Activated CD8-positive, alpha-beta T cell treated with anti-CD3 and anti-CD28 coated beads for 36 hours (primary cell): ENCODE results near the gene TMCC1. TPM values are rescaled to one million over a fixed set of nuclear protein-coding genes. Genes with fewer than 3 reads are reported as not detected.
A peak's percentile ranks its signal among the peaks of the same experiment; 100 is the strongest.

Experiments used
- ATAC-seq: fragments of 200-7000 bp; cut with Tn5 transposase; one replicate; pipeline ENCODE4 v1.10.0; 2021; ENCODE audit warnings: mild to moderate bottlenecking, moderate library complexity
- CTCF ChIA-PET: fragments of 350-600 bp; sonication (Branson Sonifier 250); formaldehyde crosslinking; loops from one replicate; lab custom pipeline; 2021; ENCODE audit warnings: antibody characterized with exemption; lab: Charles Lee
- POLR2A ChIA-PET: fragments of 350-600 bp; sonication (Branson Sonifier 250); formaldehyde crosslinking; loops from one replicate; lab custom pipeline; 2021; ENCODE audit warnings: antibody characterized with exemption; lab: Charles Lee
- DNase-seq: peaks from one replicate; pipeline ENCODE4 v3.0.0-alpha.2; 2020
- H3K27ac Mint-ChIP-seq: one replicate; pipeline ENCODE4 v1.8.0; 2021; ENCODE audit warnings: mild to moderate bottlenecking, mixed read lengths
- H3K27me3 Mint-ChIP-seq: one replicate; pipeline ENCODE4 v1.8.0; 2021; ENCODE audit warnings: mixed read lengths
- H3K36me3 Mint-ChIP-seq: one replicate; pipeline ENCODE4 v1.8.0; 2021; ENCODE audit warnings: low read depth, mixed read lengths
- H3K4me1 Mint-ChIP-seq: one replicate; pipeline ENCODE4 v1.8.0; 2021; ENCODE audit warnings: low read depth, mixed read lengths
- H3K4me3 Mint-ChIP-seq: one replicate; pipeline ENCODE4 v1.8.0; 2021; ENCODE audit warnings: mild to moderate bottlenecking, moderate library complexity, mixed read lengths
- H3K9me3 Mint-ChIP-seq: one replicate; pipeline ENCODE4 v1.8.0; 2021; ENCODE audit warnings: mixed read lengths
- CTCF ChIP-seq: fragments of 200-600 bp; IDR thresholded peaks from one replicate; pipeline ENCODE4 v1.8.0; 2022; ENCODE audit warnings: antibody characterized with exemption, mild to moderate bottlenecking
- intact Hi-C: fragments of 100-400 bp; cut with micrococcal nuclease; formaldehyde crosslinking; loops from one replicate; pipeline ENCODE4 v1.10.0; 2022
- total RNA-seq, 2 experiments: library from RNA; stranded (reverse); gene quantifications; one replicate each; pipeline ENCODE4 v1.2.3, GENCODE V29; 2021

The TMCC1 gene
- total RNA-seq, 2 experiments from 2014 or later = 14.1 to 18.0 TPM

- Mint-ChIP-seq H3K9me3 (no peaks in the 10 kb centered on the region), H3K27ac (no peak overlapping the region), H3K27me3 (no peaks in the 10 kb centered on the region), H3K36me3 (peaks cover 7% of the 10 kb centered on the region), H3K4me3 (no peak overlapping the region), H3K4me1 (no peaks in the 10 kb centered on the region)
- no peak for DNase-seq
- TF ChIP-seq CTCF = no peak
- no peak for ATAC-seq
- CTCF ChIA-PET = no interaction called here
- POLR2A ChIA-PET = no interaction called here
- intact Hi-C loops = no loop called here
These were observed 221.1 kb downstream of the TMCC1 start for GRCh38 chr3:129672412-129672811.

DNA sequence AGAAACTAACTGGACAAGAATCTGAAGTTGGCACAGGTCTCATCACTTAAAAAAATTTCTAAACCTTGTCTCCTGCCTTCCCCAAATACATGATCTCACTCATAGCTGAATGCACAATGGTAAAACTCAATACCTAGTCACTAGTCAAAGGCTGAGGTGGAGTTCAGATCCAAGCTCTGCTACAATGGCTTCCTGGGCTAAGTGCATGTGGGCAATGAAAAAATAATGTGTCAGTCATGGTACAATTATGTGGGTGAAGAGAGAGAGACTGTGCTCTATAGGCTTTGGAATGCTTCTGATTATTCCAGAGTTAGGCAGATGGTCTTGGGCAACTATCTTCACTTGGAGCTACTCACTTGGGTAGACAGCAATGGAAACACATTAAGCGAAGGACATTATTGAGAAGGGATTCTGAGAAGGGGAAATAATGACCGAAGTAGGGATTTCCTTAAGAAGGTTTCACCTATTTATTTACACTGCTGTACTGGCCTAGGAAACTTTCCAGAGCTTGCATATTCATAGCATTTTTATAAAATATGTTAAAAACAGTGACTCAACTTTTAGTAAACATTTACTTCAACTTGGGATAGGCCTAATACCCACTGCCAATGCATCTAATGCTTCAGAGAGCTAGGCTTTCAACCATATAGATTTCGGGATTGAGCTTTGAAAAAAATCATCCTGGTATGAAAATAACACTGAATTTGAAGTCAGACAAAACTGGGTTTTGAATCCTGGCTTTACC, 228.3 kb downstream of the TMCC1 start:
- CTCF ChIA-PET = interaction anchor here (0.6 to 2.0 kb wide), 7 partner anchors 11 to 269 kb away, joined by 3 to 6 read pairs (median 3); no protein-coding TSS in a partner anchor
- DNase-seq (no peak), ATAC-seq (no peak)
- POLR2A ChIA-PET = interaction anchor here (1.7 kb wide), 1 partner anchor 8 kb away, joined by 6 read pairs; no protein-coding TSS in a partner anchor
- H3K27me3 Mint-ChIP-seq = no peaks in the 10 kb centered on the region
- no peak overlapping the region for H3K4me3 Mint-ChIP-seq
- H3K36me3 Mint-ChIP-seq = peaks cover under 1% of the 10 kb centered on the region
- intact Hi-C loops = no loop called here
- H3K27ac Mint-ChIP-seq = no peak overlapping the region
- no peaks in the 10 kb centered on the region for H3K9me3 Mint-ChIP-seq
- peaks cover 3% of the 10 kb centered on the region for H3K4me1 Mint-ChIP-seq
- TF ChIP-seq CTCF = no peak

DNA sequence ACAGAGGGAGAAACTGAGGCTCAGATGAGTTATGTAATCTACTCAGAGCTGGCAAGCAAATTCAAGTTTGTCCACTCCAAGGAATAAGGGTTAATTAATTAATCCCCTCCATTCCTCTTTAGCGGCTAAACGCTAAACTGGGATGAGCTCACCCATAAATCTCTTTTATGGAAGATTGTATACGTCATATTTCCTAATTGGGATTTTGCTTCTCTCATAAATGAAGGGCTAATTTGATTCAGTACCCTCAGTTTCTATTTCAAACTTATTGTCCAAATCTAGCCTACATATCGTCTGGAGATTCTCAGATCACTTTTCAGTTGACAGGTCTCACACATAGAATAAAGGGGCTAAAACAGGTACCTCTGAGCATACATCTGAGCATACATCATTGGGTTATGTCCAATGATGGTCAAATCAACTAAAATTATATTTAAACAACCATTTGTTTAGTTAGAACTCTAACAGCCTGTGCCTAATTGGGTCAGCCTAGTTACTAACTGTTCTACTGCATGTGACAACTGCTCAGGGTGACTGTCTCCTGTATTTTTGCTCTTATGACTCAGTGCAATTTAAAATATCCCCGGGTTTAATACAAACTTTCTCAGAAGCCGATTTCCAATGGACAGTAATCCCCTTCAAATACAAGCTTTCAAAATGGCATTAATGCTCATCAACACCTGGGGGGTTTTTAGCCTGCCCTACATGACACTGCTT, 229.4 kb downstream of the TMCC1 start:
- CTCF ChIA-PET = interaction anchor here (0.6 to 2.0 kb wide), 8 partner anchors 9 to 281 kb away, joined by 3 to 6 read pairs (median 4); no protein-coding TSS in a partner anchor
- Mint-ChIP-seq H3K4me3 (no peak overlapping the region), H3K9me3 (no peaks in the 10 kb centered on the region), H3K4me1 (peaks cover 3% of the 10 kb centered on the region), H3K27me3 (no peaks in the 10 kb centered on the region), H3K27ac (no peak overlapping the region), H3K36me3 (peaks cover 1% of the 10 kb centered on the region)
- DNase-seq (no peak), ATAC-seq (no peak)
- POLR2A ChIA-PET = interaction anchor here (1.7 kb wide), 1 partner anchor 10 kb away, joined by 6 read pairs; no protein-coding TSS in a partner anchor
- TF ChIP-seq CTCF = no peak
- intact Hi-C loops = no loop called here

DNA sequence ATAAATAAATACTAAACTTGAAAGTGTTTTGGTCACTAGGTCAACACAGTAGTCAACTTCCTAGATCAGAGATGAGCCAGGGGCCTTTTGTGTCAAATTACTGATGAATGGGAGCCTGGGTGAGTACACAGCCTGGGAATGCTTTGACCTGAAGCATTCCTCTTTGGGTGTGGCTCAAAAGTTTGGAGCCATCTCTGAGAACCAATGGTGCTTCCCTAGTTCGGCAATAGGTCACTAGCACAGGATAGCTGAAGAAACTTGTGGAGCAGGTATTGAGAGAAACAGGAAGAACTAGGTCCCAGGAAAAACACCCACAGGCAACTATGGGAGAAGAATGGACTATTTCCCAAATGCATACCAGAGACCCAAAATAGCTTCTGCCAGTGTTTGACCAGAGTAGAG, 230.5 kb downstream of the TMCC1 start:
- no peak for TF ChIP-seq CTCF
- H3K4me1 Mint-ChIP-seq = peaks cover 10% of the 10 kb centered on the region
- ATAC-seq (no peak), DNase-seq (no peak)
- H3K36me3 Mint-ChIP-seq = peaks cover 1% of the 10 kb centered on the region
- intact Hi-C loops = no loop called here
- CTCF ChIA-PET = interaction anchor here (0.8 to 2.0 kb wide), 5 partner anchors 10 to 279 kb away, joined by 3 to 4 read pairs (median 4); no protein-coding TSS in a partner anchor
- H3K4me3 Mint-ChIP-seq = no peak overlapping the region
- POLR2A ChIA-PET = no interaction called here
- H3K27ac Mint-ChIP-seq = no peak overlapping the region
- H3K9me3 Mint-ChIP-seq = no peaks in the 10 kb centered on the region
- H3K27me3 Mint-ChIP-seq = no peaks in the 10 kb centered on the region

GRCh38 chr3:129662191-129662608, 231.3 kb downstream of the TMCC1 start:
- no peak overlapping the region for H3K4me3 Mint-ChIP-seq
- H3K9me3 Mint-ChIP-seq = no peaks in the 10 kb centered on the region
- CTCF ChIA-PET = interaction anchor here (1.6 kb wide), 1 partner anchor 13 kb away, joined by 6 read pairs; no protein-coding TSS in a partner anchor
- H3K27me3 Mint-ChIP-seq = no peaks in the 10 kb centered on the region
- H3K36me3 Mint-ChIP-seq = peaks cover 1% of the 10 kb centered on the region
- POLR2A ChIA-PET = no interaction called here
- no peak for TF ChIP-seq CTCF
- intact Hi-C loops = no loop called here
- H3K27ac Mint-ChIP-seq = no peak overlapping the region
- no peak for DNase-seq
- H3K4me1 Mint-ChIP-seq = peaks cover 16% of the 10 kb centered on the region
- ATAC-seq = peak; percentile 45
